Right lobe of liver (tissue), 4 donors: ENCODE data around the gene ZC3HAV1.

ENCODE experiments used
- CTCF ChIP-seq, 4 donors: fragments of 200-600 bp in 3 of 4; fragments of 450-650 bp in 1 of 4; IDR thresholded peaks; one replicate each; pipeline versions ENCODE4 v1.5.1 to v1.8.0; 2016 to 2022; ENCODE audit warnings: antibody characterized with exemption in 4 of 4, mild to moderate bottlenecking in 2 of 4
- POLR2A ChIP-seq: fragments of 450-650 bp; IDR thresholded peaks from one replicate; pipeline ENCODE4 v1.6.1; 2017; ENCODE audit warnings: antibody characterized with exemption, mild to moderate bottlenecking
- donor health status: DM: no; HTN: no; CAD: no.
- donor health status: DM: no; HTN: no; CAD: no.
- donor health status: DM: no; HTN: yes; CAD: no.

- no peak for TF ChIP-seq CTCF (IDR thresholded peaks at IDR 0.05)
- TF ChIP-seq POLR2A, result no peak
Observed at GRCh38 chr7:139054101-139054500, 55.4 kb downstream of the ZC3HAV1 start.
